Raji (cell line): ENCODE data around the gene TCERG1.

Experiments used
- POLR2A ChIP-seq: IDR thresholded peaks from 2 replicates; pipeline ENCODE4 v1.6.1; 2011; ENCODE audit warnings: low read depth, low read length, control low read depth; ENCODE audit not compliant: insufficient read depth

The TCERG1 gene

GRCh38 chr5:146490089-146490843, 43.1 kb downstream of the TCERG1 start:
- TF ChIP-seq POLR2A = no peak

GRCh38 chr5:146494656-146495055, 47.5 kb downstream of the TCERG1 start:
- TF ChIP-seq POLR2A = no peak

- no peak for TF ChIP-seq POLR2A
Measured at GRCh38 chr5:146499680-146500079, 52.5 kb downstream of the TCERG1 start.

- no peak for TF ChIP-seq POLR2A
Measured at GRCh38 chr5:146507428-146507827, 60.3 kb downstream of the TCERG1 start.

- no peak for TF ChIP-seq POLR2A
Measured at GRCh38 chr5:146510559-146511125, 63.5 kb downstream of the TCERG1 start.

- no peak for TF ChIP-seq POLR2A
Measured at GRCh38 chr5:146513462-146513861, 66.3 kb downstream of the TCERG1 start.

- TF ChIP-seq POLR2A = no peak
Measured at GRCh38 chr5:146514575-146514974, 67.4 kb downstream of the TCERG1 start.

GRCh38 chr5:146515473-146516150, 68.5 kb downstream of the TCERG1 start:
- no peak for TF ChIP-seq POLR2A

- TF ChIP-seq POLR2A = no peak
Measured at GRCh38 chr5:146516151-146516475, 69.0 kb downstream of the TCERG1 start, which contains the start of gene GPR151. Gene GPR151 (minus strand): TSS chr5:146516190. CDS start chr5:146516113, 77 bp downstream.

GRCh38 chr5:146519554-146519953, 72.4 kb downstream of the TCERG1 start:
- TF ChIP-seq POLR2A = no peak

GRCh38 chr5:146520731-146521130, 73.6 kb downstream of the TCERG1 start:
- no peak for TF ChIP-seq POLR2A

- TF ChIP-seq POLR2A = no peak
Measured at GRCh38 chr5:146521403-146522106, 74.4 kb downstream of the TCERG1 start.

GRCh38 chr5:146523698-146524097, 76.6 kb downstream of the TCERG1 start:
- TF ChIP-seq POLR2A = no peak

- no peak for TF ChIP-seq POLR2A
Measured at GRCh38 chr5:146527785-146528184, 80.7 kb downstream of the TCERG1 start.

- TF ChIP-seq POLR2A = no peak
Measured at GRCh38 chr5:146528236-146528635, 81.1 kb downstream of the TCERG1 start.
